Measurements from ENCODE around the gene POLR1E. TPM values are rescaled to one million over a fixed set of nuclear protein-coding genes. Genes with fewer than 3 reads are reported as not detected.
A peak's percentile ranks its signal among the peaks of the same experiment; 100 is the strongest.
"Not testable (repeated sequence)": the region's sequence is repeated elsewhere in the genome, so short reads cannot be mapped to it uniquely, and the experiment has no call there.

The POLR1E gene
- total RNA-seq, 6 experiments from 2014 or later, result 11.7 to 18.1 (median 14.4) TPM

DNA sequence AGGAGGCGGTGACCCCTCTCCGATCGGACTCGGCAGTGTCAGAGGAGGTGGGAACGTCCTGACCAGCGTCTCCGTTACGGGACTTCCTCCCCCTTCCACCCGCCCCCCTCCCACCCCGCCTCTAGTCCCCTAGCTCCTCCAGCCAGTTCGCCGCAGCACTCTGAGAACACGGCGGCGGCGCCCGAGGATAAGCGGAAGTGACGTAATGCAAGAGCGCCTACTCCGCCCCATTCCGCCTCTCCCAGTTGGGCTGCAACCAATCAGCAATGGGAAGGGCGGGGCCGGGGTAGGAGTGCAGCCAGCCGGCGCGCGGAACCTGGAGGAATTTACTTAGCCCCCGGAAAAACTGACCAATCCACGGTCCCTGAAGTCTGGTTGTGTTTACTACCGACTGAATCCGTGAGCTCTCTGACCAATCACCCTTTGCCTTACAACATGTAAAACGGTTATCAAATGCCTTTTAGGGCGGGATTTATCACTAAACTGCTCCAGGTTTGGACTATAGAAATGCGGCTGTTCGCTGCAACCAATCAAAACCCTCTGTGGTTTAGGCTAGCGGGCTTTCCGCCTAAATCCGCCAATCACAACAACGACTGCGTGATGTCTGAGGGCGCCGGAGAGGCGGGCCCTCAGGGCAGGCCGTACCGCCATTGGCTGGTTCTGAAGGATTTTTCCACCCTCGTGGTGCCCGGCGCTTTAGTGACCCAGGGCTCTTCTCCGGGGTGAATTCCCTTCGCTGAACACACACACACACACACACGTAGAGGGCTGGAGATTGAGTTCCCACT is 20.3 kb upstream of the POLR1E start, which contains the start of gene ZBTB5:
Gene ZBTB5 (minus strand): TSS at position 202 of the 788 bp plus-strand sequence. CDS start 22,899 bp downstream, outside the sequence.
- 0% methylated on average over 16 of the region's 52 CpGs for WGBS (ENCODE audit: insufficient coverage, low coverage, low lambda C conversion rate, missing lambda C conversion rate)
- TF ChIP-seq, protein P1, sequence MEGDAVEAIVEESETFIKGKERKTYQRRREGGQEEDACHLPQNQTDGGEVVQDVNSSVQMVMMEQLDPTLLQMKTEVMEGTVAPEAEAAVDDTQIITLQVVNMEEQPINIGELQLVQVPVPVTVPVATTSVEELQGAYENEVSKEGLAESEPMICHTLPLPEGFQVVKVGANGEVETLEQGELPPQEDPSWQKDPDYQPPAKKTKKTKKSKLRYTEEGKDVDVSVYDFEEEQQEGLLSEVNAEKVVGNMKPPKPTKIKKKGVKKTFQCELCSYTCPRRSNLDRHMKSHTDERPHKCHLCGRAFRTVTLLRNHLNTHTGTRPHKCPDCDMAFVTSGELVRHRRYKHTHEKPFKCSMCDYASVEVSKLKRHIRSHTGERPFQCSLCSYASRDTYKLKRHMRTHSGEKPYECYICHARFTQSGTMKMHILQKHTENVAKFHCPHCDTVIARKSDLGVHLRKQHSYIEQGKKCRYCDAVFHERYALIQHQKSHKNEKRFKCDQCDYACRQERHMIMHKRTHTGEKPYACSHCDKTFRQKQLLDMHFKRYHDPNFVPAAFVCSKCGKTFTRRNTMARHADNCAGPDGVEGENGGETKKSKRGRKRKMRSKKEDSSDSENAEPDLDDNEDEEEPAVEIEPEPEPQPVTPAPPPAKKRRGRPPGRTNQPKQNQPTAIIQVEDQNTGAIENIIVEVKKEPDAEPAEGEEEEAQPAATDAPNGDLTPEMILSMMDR (IDR thresholded peaks at IDR 0.05), result no peak
- TF ChIP-seq POLR2A (IDR thresholded peaks at IDR 0.05), result peak; percentile 89
- H3K27me3 ChIP-seq, result no peaks in the 10 kb centered on the region
- ATAC-seq (peak; percentile 80 to 88 (median 84)), DNase-seq (peak; percentile 99)
- H3K4me1 ChIP-seq, result peaks cover 0 to 24% (median 3%) of the 10 kb centered on the region in 4 donors
- no peaks in the 10 kb centered on the region for H3K36me3 ChIP-seq
- H3K27ac ChIP-seq, result peak within 1 kb of the TSS; percentile 88 to 95 (median 94)
- peak within 1 kb of the TSS; percentile 82 to 98 (median 91) for H3K4me3 ChIP-seq
- no peaks in the 10 kb centered on the region for H3K9me3 ChIP-seq
- intact Hi-C loops (cut with DNase I), result no loop called here

DNA sequence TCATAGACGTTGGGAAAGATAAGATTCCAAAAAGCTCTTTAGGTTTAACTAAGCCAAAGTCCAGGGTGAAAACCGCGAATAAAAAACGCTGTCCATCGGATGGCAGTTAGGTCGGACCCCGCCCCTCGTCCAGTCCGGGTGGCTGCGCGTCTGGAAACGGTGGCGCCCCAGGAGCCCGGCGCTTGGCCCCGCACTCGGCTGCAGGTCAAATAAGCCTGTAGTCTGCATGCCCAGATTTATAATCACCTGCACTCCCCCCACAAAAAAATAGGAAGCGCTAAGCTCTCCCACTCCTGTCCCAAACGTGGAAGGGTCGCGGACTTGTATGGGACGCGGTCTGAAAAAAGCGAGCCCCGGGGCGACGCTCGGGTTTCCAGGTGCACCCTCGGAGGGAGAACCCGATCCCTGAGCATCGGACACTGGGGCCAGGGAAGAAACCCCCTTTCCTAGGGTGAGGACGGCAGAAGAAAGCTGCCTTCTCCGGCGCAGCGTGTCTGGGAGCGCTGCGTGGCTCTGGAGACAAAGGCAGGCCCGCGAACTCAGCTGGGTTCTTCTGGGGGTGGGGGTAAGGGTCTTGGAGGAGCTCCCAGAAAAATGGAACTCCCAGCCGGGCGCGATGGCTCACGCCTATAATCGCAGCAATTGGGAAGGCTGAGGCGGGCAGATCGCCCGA is 19.6 kb upstream of the POLR1E start:
- H3K4me3 ChIP-seq, result peak overlapping the region; percentile 47 to 98 (median 82)
- peaks cover 0 to 23% (median 2%) of the 10 kb centered on the region in 4 donors for H3K4me1 ChIP-seq
- no peaks in the 10 kb centered on the region for H3K9me3 ChIP-seq
- ATAC-seq, result peak; percentile 20 to 38 (median 28)
- peak overlapping the region; percentile 69 to 88 (median 73) for H3K27ac ChIP-seq
- peak; percentile 72 to 75 (median 73) for DNase-seq
- WGBS (ENCODE audit: insufficient coverage, low coverage, low lambda C conversion rate, missing lambda C conversion rate), result under 1% methylated on average over 19 of the region's 47 CpGs
- TF ChIP-seq POLR2A (IDR thresholded peaks at IDR 0.05), result peak; percentile 48
- TF ChIP-seq, protein P1 (IDR thresholded peaks at IDR 0.05), result no peak
- H3K27me3 ChIP-seq, result no peaks in the 10 kb centered on the region
- intact Hi-C loops (cut with DNase I), result no loop called here
- no peaks in the 10 kb centered on the region for H3K36me3 ChIP-seq

DNA sequence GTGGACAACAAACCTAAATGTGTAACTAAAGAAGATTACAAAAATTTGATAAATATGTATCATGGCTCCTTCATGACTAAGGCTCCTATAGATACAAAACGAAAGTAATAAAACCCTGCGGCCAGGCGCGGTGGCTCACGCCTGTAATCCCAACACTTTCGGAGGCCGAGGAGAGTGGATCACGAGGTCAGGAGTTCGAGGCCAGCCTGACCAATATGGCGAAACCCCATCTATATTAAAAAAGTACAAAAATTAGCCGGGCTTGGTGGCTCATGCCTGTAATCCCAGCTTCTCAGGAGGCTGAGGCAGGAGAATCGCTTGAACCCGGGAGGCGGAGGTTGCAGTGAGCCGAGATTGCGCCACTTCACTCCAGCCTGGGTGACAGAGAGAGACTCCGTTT is 18.2 kb upstream of the POLR1E start:
- WGBS (ENCODE audit: insufficient coverage, low coverage, low lambda C conversion rate, missing lambda C conversion rate), result 94% methylated on average over 15 of the region's 17 CpGs
- H3K4me1 ChIP-seq, result peaks cover 0 to 19% (median under 1%) of the 10 kb centered on the region in 4 donors
- H3K27me3 ChIP-seq; DNase-seq; intact Hi-C loops (cut with DNase I); H3K9me3 ChIP-seq; H3K27ac ChIP-seq; H3K36me3 ChIP-seq; H3K4me3 ChIP-seq; ATAC-seq: not testable (repeated sequence)

DNA sequence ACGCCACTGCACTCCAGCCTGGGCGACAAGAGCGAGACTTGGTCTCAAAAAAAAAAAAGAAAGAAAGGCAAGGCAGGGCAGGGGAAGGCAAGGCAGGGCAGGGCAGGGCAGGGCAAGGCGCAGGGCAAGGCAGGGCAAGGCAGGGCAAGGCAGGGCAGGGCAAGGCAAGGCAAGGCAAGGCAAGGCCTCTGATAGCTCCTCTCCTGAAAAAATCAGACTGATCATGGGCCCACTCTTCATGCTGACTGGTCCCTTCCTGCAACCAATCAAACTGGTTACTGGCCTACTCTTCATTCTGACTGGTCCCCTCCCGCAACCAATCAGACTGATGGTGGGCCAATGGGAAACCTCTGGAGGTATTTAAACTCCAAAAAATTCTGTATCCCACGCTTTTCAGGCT is 17.1 kb upstream of the POLR1E start:
- no peaks in the 10 kb centered on the region for H3K27me3 ChIP-seq
- DNase-seq (no peak), ATAC-seq (no peak)
- intact Hi-C loops (cut with DNase I), result no loop called here
- H3K4me1 ChIP-seq, result peaks cover 0 to 13% (median 2%) of the 10 kb centered on the region in 4 donors
- 93% methylated on average over 3 of the region's 6 CpGs for WGBS (ENCODE audit: insufficient coverage, low coverage, low lambda C conversion rate, missing lambda C conversion rate)
- no peaks in the 10 kb centered on the region for H3K36me3 ChIP-seq
- no peak for TF ChIP-seq POLR2A (IDR thresholded peaks at IDR 0.05)
- TF ChIP-seq, protein P1 (IDR thresholded peaks at IDR 0.05), result no peak
- H3K9me3 ChIP-seq, result no peaks in the 10 kb centered on the region
- no peak overlapping the region for H3K4me3 ChIP-seq
- H3K27ac ChIP-seq, result no peak overlapping the region
